IPS-15b (cell line): ENCODE measurements around the gene MRPL40.
"Not testable (repeated sequence)": the region's sequence is repeated elsewhere in the genome, so short reads cannot be mapped to it uniquely, and the experiment has no call there.

Experiments used
- H3K27me3 ChIP-seq: one replicate; pipeline ENCODE4 v1.6.1; 2013; ENCODE audit warnings: low read length; ENCODE audit not compliant: control insufficient read depth, insufficient read depth
- H3K36me3 ChIP-seq: one replicate; pipeline ENCODE4 v1.6.1; 2013; ENCODE audit warnings: low read length; ENCODE audit not compliant: control insufficient read depth, insufficient read depth
- H3K4me1 ChIP-seq: one replicate; pipeline ENCODE4 v1.6.1; 2013; ENCODE audit warnings: mild to moderate bottlenecking, low read length; ENCODE audit not compliant: control insufficient read depth, insufficient read depth
- H3K4me3 ChIP-seq: one replicate; pipeline ENCODE4 v1.5.1; 2013; ENCODE audit warnings: low read depth, low read length
- H3K9ac ChIP-seq: one replicate; pipeline ENCODE4 v1.6.1; 2013; ENCODE audit warnings: low read depth, mild to moderate bottlenecking, low read length
- H3K9me3 ChIP-seq: one replicate; pipeline ENCODE4 v1.6.1; 2013; ENCODE audit warnings: mild to moderate bottlenecking, low read length; ENCODE audit not compliant: control insufficient read depth, insufficient read depth

MRPL40 gene

GRCh38 chr22:19431649-19432132 lies 654 bp upstream of the MRPL40 start, which contains the start of gene HIRA:
HIRA (minus strand) TSS chr22:19431733; CDS start chr22:19431476, 257 bp downstream.
- peak within 1 kb of the TSS; percentile 95 for H3K9ac ChIP-seq
- H3K27me3 ChIP-seq = no peaks in the 10 kb centered on the region
- no peaks in the 10 kb centered on the region for H3K9me3 ChIP-seq
- peak within 1 kb of the TSS; percentile 98 for H3K4me3 ChIP-seq
- peaks cover 6% of the 10 kb centered on the region for H3K4me1 ChIP-seq
- H3K36me3 ChIP-seq = peaks cover 7% of the 10 kb centered on the region

- H3K9ac ChIP-seq = no peak overlapping the region
- peaks cover 7% of the 10 kb centered on the region for H3K36me3 ChIP-seq
- H3K9me3 ChIP-seq = no peaks in the 10 kb centered on the region
- no peaks in the 10 kb centered on the region for H3K27me3 ChIP-seq
- H3K4me1 ChIP-seq = peaks cover 6% of the 10 kb centered on the region
- H3K4me3 ChIP-seq = no peak overlapping the region
These were observed 2.1 kb downstream of the MRPL40 start for GRCh38 chr22:19434401-19434800.

- no peak overlapping the region for H3K4me3 ChIP-seq
- H3K36me3 ChIP-seq = peaks cover 7% of the 10 kb centered on the region
- H3K27me3 ChIP-seq = no peaks in the 10 kb centered on the region
- H3K9me3 ChIP-seq = no peaks in the 10 kb centered on the region
- H3K4me1 ChIP-seq = peaks cover 4% of the 10 kb centered on the region
- H3K9ac ChIP-seq = no peak overlapping the region
These were observed 2.7 kb downstream of the MRPL40 start for GRCh38 chr22:19434829-19435580.

- H3K4me1 ChIP-seq, H3K4me3 ChIP-seq, H3K36me3 ChIP-seq, H3K9me3 ChIP-seq, H3K27me3 ChIP-seq, H3K9ac ChIP-seq: not testable (repeated sequence)
These were observed 4.3 kb downstream of the MRPL40 start for GRCh38 chr22:19436444-19437161.

- Histone ChIP-seq H3K27me3 (no peaks in the 10 kb centered on the region), H3K4me3 (no peak overlapping the region), H3K4me1 (no peaks in the 10 kb centered on the region), H3K9me3 (no peaks in the 10 kb centered on the region), H3K9ac (no peak overlapping the region), H3K36me3 (peaks cover 7% of the 10 kb centered on the region)
These were observed 6.0 kb downstream of the MRPL40 start for GRCh38 chr22:19438298-19438697.

GRCh38 chr22:19440411-19441195 lies 8.3 kb downstream of the MRPL40 start:
- no peaks in the 10 kb centered on the region for H3K36me3 ChIP-seq
- H3K4me3 ChIP-seq = no peak overlapping the region
- no peaks in the 10 kb centered on the region for H3K9me3 ChIP-seq
- no peaks in the 10 kb centered on the region for H3K27me3 ChIP-seq
- no peaks in the 10 kb centered on the region for H3K4me1 ChIP-seq
- H3K9ac ChIP-seq = no peak overlapping the region

GRCh38 chr22:19442166-19442565 lies 9.8 kb downstream of the MRPL40 start:
- H3K36me3 ChIP-seq = no peaks in the 10 kb centered on the region
- no peaks in the 10 kb centered on the region for H3K4me1 ChIP-seq
- no peak overlapping the region for H3K4me3 ChIP-seq
- H3K27me3 ChIP-seq = peaks cover 6% of the 10 kb centered on the region
- H3K9me3 ChIP-seq = no peaks in the 10 kb centered on the region
- H3K9ac ChIP-seq = no peak overlapping the region

- no peak overlapping the region for H3K4me3 ChIP-seq
- H3K27me3 ChIP-seq = peaks cover 6% of the 10 kb centered on the region
- no peaks in the 10 kb centered on the region for H3K4me1 ChIP-seq
- no peaks in the 10 kb centered on the region for H3K36me3 ChIP-seq
- no peak overlapping the region for H3K9ac ChIP-seq
- no peaks in the 10 kb centered on the region for H3K9me3 ChIP-seq
These were observed 11.3 kb downstream of the MRPL40 start for GRCh38 chr22:19443544-19444211.

- H3K9me3 ChIP-seq, H3K4me1 ChIP-seq, H3K9ac ChIP-seq, H3K4me3 ChIP-seq, H3K27me3 ChIP-seq, H3K36me3 ChIP-seq: not testable (repeated sequence)
These were observed 13.1 kb downstream of the MRPL40 start for GRCh38 chr22:19445279-19445982.

GRCh38 chr22:19446603-19447329 lies 14.4 kb downstream of the MRPL40 start:
- peak overlapping the region; percentile 86 for H3K4me3 ChIP-seq
- peaks cover 6% of the 10 kb centered on the region for H3K27me3 ChIP-seq
- H3K9ac ChIP-seq = peak overlapping the region; percentile 73
- no peaks in the 10 kb centered on the region for H3K9me3 ChIP-seq
- H3K36me3 ChIP-seq = peaks cover 4% of the 10 kb centered on the region
- no peaks in the 10 kb centered on the region for H3K4me1 ChIP-seq
